ENCODE measurements around the gene RYR2.

Gene RYR2

DNA sequence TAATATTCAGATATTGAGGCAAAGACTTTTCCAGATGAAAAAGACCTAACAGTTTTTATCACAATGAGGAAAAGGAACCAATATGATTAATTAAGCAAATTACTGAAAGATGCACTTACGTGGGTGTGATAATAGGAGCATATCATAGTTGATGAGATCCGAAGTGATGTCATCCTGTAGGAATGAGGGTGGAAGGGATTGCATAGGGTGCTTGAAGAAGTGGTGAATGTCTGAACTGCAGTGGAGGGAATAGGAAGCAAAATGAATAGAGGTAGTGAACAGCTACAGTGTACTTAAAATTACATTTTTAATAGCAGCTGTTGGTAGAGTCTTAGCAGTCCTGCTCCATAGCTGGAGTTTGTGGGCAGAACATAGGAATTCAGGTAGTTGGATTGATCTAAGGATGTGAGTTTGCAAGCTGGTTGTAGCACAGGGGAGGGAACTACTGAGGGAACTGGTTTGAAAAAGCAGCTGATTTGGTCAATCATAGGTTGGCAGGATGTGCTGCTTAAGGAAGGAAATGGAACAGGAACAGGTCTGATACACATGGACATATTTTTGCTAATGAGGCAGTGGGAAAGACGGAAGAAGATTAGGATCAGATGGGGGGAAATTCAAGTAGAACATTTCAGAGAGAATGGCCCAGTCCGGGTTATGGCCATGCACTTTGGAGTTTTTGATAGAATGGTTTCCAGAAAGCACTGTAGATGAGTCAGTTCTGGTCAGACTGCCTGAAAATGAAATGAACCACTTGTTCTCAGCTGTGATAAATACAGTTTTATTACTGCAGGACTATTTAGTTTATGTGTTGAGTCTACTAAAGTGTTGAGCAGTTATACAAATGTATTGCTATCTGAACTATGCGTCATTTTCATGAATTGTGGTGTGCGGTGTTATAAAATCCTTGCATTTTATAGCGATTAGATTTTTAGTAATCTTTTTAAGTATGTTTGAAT, 155.8 kb downstream of the RYR2 start:
- no peak for DNase-seq (ENCODE audit: low read depth in 2 of 2)

DNA sequence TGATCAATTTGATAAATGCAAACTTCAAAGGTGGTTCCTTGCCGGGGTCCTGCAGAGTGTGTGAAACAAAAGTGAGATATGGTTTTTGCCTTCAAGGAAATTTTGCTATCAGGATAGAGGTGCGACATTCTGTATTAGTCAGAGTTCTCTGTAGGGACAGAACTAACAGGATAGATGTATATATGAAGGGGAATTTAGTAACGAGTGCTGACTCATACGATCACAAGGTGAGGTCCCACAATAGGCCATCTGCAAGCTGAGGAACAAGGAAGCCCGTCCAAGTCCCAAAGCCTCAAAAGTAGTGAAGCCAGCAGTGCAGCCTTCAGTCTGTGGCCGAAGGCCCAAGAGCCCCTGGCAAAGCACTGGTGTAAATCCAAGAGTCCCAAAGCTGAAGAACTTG, 157.0 kb downstream of the RYR2 start:
- DNase-seq (ENCODE audit: low read depth in 2 of 2) = no peak

DNA sequence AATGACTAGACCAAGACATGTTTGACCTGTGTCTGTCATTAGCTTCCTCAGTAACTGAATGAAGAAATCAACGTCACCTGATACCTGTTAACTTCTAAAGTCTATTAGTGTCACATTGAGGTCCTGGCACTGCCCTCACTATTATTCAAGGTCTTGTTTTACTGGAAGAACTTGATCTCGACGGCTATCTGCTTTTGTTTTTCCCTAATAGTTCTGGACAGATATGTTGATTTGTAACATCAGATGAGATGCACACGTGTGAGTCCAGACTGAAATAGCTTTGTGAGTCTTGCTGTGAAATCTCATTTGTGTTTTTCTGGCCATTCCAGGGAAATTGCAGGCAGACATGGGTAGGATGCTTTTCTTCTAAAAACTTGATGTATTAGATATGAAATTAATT, 159.2 kb downstream of the RYR2 start:
- no peak for DNase-seq (ENCODE audit: low read depth in 2 of 2)

DNA sequence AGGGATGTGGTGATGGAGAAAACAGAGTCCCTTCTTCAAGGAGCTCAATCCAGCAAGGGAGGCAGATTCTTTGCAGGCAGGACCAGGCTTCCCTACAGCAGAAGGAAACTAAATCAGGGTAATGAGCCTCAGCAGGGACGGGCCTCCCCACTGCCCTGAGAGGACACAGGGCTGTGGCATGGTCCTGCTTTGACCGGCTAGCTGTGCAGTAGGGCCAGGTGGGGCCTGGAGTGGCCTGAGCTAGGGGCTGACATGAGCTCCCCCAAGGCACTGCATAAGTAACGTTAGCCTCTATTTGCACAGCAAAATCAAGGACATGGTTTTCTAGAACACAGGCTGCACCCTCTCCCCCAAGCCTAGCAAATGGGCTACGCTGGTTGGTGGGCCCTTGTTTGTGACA, 162.9 kb downstream of the RYR2 start:
- no peak for DNase-seq (ENCODE audit: low read depth in 2 of 2)

DNA sequence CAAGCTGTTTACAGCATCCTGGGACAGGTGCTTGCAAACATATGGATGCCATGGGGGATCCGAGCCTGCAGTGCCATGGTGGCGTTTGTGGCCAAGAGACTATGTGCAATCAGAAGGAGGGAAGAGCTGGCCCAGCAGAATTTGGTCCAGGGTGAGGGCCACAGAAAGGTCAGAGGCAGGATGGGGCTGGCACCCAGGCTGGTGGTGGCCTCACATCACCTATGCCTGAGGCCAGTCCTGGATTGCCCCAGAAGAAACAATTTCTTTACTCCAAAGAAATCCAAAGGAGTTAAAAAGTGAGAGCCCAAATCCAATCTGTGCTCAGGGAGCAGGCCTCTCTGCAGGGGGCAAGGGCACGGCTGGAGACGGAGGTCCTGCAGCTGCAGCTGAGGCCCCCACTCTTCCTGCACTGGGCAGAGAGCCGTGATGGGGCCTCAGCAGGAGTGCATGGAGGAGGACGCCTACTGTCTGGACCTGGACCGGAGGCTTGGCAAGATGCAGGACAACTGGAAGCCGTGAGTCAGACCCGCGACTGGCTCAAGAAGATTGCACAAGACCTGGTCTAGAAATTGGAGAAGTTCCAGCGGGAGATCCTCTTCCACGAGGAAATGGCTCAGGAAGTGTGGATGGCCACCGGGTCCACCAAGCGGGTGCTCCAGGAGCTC, 163.5 kb downstream of the RYR2 start:
- DNase-seq (ENCODE audit: low read depth in 2 of 2) = no peak

DNA sequence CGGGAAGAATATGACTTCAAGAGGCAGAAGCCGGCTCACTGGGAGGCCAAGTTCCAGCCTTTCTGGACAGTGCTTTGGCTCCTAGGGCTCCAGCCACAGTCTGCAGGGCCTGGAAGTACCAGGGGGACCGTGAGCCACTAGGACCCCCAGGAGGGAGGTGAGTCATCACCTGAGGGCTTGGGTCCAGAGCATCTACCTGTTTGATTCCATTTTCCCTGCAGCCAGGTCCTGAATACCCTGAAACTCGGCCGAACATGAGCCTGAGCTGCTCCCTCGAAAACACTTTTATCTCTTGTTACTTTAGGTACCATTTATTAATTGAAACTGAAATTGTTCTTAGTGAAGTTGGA, 164.1 kb downstream of the RYR2 start:
- DNase-seq (ENCODE audit: low read depth in 2 of 2) = no peak

DNA sequence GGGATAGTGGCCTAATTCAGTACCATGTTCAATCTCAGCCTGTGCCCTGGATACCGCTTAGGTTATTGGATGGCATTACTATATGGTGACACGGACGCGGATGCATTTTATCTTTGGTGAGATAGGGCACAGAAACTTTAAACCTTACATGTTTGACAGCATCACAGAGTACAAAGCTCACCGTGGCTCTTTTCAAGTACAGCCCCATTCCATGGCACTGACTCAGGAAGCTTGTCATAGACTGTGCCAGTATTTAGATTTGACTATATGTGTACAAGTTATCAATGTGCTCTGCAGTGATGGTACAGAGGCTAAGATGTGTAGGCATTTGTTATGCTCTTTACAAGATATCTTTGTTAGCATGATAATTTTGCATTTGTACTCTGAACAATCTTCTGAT, 169.0 kb downstream of the RYR2 start:
- no peak for DNase-seq (ENCODE audit: low read depth in 2 of 2)

DNA sequence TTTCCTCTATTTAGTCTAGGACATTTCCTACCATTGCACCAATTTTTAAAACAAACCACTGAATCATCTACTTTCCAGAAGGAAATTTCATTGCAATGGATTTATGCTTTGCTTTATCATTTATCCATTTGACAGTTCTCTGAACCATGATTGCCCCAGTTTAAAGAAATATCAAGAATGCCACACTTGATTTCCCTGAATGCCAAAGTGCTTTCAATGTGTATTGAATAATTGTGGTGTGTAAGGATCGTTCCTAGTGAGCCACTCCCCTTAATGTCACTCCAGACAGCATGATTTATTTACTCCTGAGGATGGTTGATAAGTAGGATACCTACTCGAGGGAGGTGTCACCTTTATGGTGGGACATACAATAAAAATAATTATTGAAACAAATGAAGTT, 169.6 kb downstream of the RYR2 start:
- no peak for DNase-seq (ENCODE audit: low read depth in 2 of 2)

DNA sequence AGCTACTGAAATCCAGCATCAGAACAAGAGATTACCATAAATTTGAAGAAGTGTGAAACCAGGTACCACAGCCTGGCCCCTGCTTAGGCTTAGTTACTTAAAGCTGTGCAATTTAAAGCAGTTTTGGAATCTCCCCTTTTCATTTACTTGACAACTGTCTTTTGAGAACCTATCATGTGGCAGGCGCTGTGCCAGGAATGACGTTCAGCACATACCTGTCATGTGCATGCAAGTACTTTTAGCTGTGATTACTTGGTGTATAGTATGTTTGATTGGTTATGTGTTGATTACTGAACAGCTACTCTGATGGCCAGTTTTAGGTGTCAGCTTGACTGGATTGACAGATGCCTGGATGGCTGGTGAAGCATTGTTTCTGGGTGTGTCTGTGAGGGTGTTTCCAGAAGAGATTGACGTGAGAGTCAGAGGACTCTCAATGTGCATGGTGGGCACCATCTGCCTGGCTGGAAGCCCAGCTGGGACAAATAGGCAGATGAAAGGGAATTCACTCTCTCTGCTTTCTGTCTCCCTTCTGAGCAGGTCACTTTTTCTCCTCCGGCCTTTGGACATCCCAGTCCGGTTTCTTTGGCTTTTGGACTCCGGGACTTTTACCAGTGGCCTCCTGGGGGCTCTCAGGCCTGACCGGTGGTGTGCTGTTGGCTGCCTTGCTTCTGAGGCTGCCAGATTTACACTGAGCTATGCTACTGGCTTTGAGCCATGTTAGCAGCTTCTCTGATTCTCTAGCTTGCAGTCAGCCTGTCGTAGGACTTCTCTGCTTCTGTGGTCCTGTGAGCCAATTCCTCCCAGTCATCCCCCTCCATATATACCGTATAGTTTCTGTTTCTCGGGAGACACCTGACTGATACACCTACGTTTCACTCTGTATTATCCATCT, 178.0 kb downstream of the RYR2 start:
- DNase-seq (ENCODE audit: low read depth in 2 of 2) = no peak

DNA sequence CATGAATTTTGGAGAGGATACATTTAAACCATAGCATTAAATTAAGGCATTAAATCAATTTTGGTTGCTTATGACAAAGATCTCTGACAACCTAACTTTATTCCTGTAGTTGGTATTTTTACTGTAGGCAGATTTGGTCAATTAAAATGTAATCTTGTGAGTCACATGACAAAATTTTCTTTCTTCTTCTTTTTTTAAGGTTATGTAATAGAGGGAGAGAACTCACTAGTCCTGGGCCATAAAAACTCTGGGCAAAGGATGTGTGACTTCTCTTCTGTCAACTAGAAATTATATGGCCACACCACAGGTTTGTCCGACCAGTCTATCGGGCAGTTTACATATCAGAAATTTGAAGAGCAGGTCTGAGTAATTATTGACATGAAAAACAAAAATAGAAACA, 181.4 kb downstream of the RYR2 start:
- no peak for DNase-seq (ENCODE audit: low read depth in 2 of 2)

DNA sequence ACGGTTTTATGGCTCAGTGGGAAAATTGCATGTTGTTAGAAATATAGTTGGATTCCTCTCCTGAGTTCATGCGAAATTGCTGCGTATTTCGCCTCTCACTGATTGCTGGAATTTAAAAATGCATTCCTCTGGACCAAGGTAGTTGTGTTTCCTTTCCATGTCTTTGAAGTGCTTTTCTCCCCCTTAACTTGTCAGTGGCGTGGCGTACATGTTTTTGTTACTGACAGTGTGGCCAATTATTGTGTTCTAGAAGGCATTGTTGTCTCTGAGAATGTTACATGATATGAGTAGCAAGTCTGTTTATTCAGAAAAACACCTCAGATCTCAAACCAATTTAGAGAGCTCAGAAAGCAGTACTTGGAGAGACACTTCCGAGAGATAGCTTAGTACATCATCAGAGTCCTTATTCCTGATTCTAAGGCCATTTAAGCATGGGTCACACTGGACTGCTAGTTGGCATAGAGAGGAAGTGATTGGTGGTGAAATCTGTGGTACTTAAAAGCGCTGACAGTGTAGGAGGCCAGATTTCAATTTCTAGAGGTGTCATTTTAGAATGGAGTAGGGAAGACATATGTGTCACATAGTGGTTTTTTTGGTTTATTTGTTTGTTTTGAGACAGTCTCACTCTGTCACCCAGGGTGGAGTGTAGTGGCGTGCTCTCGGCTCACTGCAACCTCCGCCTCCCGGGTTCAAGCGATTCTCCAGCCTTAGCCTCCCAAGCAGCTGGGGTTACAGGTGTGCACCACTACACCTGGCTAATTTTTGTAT, 184.4 kb downstream of the RYR2 start:
- DNase-seq (ENCODE audit: low read depth in 2 of 2) = no peak

DNA sequence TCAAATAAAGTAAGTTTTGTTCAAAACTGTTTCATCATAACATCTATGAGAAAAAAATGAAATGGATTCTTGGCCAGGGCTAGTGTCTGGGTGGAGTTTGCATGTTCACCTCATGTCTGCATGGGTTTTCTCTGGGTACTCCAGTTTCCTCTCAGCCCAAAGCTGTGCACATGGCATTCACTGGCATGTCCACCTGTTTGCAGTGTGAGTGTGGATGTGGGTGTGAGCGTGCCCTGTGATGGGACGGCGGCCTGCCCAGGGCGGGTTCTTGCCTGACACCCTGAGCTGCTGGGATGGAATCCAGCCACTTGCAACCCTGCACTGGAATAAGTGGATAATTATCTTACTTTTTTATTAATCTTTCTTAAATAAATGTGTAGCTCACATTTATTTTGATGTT, 185.5 kb downstream of the RYR2 start:
- no peak for DNase-seq (ENCODE audit: low read depth in 2 of 2)

DNA sequence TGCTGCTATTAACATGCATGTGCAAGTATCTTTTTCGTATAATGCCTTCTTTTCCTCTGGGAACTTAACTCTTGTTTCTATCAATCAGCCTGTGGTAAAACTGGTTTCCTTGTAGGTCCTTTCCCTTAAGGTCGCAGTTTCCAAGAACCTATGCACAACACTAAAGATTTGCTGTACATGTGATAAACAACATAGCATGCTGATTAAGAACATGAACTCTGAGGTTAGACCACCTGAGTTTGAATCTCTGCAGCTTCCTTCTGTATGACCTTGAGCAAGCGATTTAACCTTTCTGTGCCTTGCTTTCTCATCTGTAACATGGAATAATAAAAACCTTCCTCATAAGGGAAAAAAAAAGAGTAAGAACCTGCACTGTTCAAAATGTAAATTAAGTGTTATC, 186.4 kb downstream of the RYR2 start:
- DNase-seq (ENCODE audit: low read depth in 2 of 2) = no peak

DNA sequence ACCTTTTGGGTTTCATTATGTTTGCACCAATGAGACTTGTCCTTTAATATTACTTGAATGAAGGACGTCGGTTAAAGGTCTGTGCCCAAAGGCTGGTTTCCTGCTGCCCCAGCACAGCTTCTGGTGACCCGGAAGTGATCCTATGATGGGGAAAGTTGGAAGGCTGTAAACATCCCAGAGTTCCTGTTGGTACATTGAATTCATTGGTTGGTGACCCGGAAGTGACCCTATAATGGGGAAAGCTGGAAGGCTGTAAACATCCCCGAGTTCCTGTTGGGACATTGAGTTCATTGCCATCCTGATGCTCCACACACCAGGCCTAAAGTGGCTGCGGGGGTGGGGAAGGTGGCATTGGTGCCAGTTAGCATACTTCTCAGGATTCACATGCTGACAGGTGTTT, 187.3 kb downstream of the RYR2 start:
- no peak for DNase-seq (ENCODE audit: low read depth in 2 of 2)

DNA sequence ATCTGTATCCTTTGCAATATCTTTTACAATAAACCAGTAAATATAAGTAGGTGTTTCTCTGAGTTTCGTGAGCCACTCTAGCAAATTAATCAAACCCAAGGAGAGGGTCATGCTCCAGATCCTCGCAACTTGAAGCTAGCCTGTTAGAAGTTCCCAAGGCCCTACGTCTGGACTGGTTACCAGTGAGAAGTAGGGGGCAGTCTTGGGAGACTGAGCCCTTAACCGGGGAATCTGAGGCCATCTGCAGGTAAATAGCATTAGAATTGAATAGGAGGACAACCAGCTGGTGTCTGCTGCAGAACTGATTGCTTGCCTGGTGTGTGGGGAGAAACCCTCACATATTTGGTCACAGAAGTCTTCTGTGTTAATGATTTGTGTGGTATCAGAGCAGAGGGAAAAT, 190.5 kb downstream of the RYR2 start:
- no peak for DNase-seq (ENCODE audit: low read depth in 2 of 2)

DNA sequence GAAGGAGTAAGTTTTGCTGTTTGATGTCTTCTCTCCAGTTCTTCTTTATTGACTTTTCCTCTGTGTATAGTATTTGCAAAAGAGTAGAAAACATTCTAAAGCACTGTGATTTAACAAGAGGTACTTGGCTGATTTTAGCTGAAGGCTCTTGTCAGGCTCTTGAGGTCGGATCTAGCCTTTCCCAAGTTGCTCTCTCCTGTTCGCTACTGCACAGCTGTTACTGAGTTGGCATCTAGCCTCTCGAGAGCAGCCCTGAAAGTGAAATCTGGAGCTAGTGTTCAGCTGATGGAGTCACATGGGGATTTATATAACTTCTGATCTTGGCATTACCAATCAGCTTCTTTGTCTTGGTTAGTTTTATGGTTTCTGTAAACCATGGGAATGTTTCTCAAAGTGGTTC, 193.1 kb downstream of the RYR2 start:
- no peak for DNase-seq (ENCODE audit: low read depth in 2 of 2)

DNA sequence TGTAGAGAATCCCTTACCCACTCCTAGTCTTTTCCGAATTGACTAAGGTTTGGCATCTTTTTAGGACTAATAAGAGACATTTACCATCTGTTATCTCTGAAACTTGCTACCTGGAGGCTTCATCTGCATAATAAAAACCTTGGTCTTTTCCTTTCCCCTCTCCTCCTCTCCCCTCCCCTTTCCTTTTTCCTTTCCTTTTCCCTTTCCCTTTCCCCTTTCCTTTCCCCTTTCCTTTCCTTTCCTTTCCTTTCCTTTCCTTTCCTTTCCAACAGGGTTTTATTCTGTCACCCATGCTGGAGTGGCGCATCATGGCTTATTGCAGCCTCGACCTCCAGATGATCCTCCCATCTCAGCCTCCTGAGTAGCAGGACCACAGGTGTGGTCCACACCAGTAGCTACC, 195.7 kb downstream of the RYR2 start:
- no peak for DNase-seq (ENCODE audit: low read depth in 2 of 2)

DNA sequence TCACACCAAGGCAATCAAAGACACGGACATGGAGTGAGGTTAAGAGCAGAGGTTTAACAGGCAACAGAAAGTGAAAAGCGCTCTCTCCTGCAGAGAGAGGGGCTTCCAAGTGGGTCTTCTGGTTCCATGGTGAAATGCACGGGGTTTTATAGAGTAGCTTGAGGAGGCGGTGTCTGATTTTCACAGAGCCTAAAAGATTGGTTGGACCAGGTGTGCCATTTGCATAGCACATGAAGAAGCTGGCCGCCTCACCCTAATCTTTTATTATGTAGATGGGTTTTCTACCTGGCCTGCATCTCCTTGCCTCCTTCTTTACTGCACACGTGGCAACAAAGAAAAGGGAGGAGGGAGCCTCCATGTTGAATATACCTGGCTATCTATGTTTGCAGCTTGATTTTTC, 197.3 kb downstream of the RYR2 start:
- no peak for DNase-seq (ENCODE audit: low read depth in 2 of 2)

DNA sequence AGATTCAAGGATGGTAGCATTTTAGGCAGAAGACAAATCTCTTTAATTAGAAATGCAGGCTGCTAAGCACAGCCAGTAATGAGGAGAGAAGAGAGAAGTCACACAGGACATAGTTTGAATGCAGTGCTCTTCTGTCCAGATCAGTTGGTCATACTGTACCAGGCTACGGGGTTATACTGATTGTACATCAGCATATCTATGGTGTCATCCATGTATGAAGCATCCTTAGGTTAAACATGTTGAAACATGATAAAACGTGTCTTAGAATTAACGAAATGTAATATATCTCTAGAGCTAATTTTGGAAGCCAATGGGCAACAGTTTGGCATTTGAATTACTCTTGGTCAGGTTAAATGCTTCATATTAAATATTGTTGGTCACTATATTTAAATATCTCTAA, 199.1 kb downstream of the RYR2 start:
- DNase-seq (ENCODE audit: low read depth in 2 of 2) = no peak

DNA sequence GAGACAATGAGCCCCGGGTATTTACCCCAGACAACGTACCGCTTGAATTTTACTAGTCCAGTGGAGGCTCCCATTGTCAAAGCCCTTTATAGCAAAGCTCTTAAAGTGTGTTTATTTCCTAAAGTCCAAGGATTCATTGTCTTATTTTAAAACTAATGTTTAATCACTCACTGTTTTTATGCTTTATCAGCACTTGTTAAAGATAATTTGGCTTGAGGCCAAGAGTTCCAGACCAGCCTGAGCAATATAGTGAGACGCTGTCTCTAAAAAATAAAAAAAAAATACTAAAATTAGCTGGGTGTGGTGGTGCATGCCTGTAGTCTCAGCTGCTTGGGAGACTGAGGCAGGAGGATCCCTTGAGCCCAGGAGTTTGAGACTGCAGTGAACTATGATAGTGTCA, 202.8 kb downstream of the RYR2 start:
- DNase-seq (ENCODE audit: low read depth in 2 of 2) = no peak

DNA sequence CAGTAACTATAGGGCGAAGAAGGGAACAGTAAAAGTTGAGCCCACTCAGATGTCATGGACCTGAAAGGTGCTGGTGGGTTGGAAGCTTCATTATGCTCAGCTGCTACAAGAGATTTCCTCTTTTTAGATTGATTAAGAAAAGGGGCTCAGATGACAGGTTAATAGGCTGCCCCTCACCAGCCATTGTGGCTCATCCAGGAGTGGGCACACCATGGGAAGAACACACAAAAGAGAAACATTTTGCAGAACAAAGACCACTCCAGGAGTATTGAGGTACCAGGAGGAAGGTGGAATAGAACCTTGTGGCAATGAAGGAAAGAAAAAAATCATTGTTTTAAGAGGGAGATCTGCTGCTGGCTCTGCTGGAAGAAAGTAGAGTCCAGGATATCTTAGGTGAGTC, 205.5 kb downstream of the RYR2 start:
- DNase-seq (ENCODE audit: low read depth in 2 of 2) = no peak

DNA sequence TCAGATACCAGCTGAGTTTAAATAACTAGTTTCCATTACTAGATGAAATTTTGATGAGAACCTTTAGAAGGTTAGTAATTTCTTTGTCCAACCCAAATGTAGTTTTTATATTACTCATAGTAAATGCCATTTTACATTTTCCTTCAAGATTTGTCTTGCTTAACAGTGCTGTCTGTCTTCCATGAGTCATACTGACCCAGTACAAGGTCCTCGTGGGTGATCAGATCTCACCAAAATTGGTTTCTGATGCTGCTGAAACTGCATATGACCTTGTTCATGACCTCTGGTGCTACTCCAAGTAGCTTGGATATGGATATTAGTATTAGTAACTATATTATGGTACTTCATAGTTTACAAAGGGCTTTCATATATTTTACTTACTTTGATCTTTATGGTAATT, 207.1 kb downstream of the RYR2 start:
- DNase-seq (ENCODE audit: low read depth in 2 of 2) = no peak
